Naive B cell (primary cell): Measurements from ENCODE around the gene SMCHD1. TPM values are rescaled to one million over a fixed set of nuclear protein-coding genes. Genes with fewer than 3 reads are reported as not detected.
"Not testable (repeated sequence)": the region's sequence is repeated elsewhere in the genome, so short reads cannot be mapped to it uniquely, and the experiment has no call there.

Experiments used
- ATAC-seq, 2 donors: fragments of 150-1000 bp; cut with Tn5 transposase; 2 replicates each; pipeline ENCODE4 v1.10.0; 2021; ENCODE audit warnings: low read depth in 2 of 2, mild to moderate bottlenecking in 2 of 2, moderate library complexity in 2 of 2
- DNase-seq: peaks from one replicate; pipeline ENCODE4 v3.0.0; 2022
- H3K27ac Mint-ChIP-seq, 6 donors: one replicate each; pipeline ENCODE4 v1.8.0; 2020 to 2022; ENCODE audit warnings: mild to moderate bottlenecking in 6 of 6, mixed read lengths in 6 of 6, moderate library complexity in 5 of 6, inconsistent platforms in 2 of 6
- H3K27me3 Mint-ChIP-seq, 3 donors: one replicate each; pipeline ENCODE4 v1.8.0; 2021 to 2022; ENCODE audit warnings: mixed read lengths in 3 of 3, mild to moderate bottlenecking in 1 of 3
- H3K36me3 Mint-ChIP-seq, 2 donors: one replicate each; pipeline ENCODE4 v1.8.0; 2020 to 2022; ENCODE audit warnings: mixed read lengths in 2 of 2, inconsistent platforms in 1 of 2, mild to moderate bottlenecking in 1 of 2
- H3K4me1 Mint-ChIP-seq, 3 donors: one replicate each; pipeline ENCODE4 v1.8.0; 2020 to 2022; ENCODE audit warnings: mixed read lengths in 3 of 3, inconsistent platforms in 1 of 3, mild to moderate bottlenecking in 1 of 3, moderate library complexity in 1 of 3
- H3K4me3 Mint-ChIP-seq, 8 donors: one replicate each; pipeline ENCODE4 v1.8.0; 2020 to 2022; ENCODE audit warnings: mild to moderate bottlenecking in 8 of 8, mixed read lengths in 8 of 8, moderate library complexity in 8 of 8, inconsistent platforms in 2 of 8
- H3K9me3 Mint-ChIP-seq, 7 donors: one replicate each; pipeline ENCODE4 v1.8.0; 2020 to 2022; ENCODE audit warnings: mixed read lengths in 7 of 7, mild to moderate bottlenecking in 5 of 7, inconsistent platforms in 2 of 7, moderate library complexity in 1 of 7
- polyA plus RNA-seq, 6 donors: library from polyadenylated mRNA; unstranded; fragments of 300-500 nt; fragmentation: Illumina TruSeq; gene quantifications; one replicate each; pipeline ENCODE4 v1.2.3, GENCODE V29; 2021; ENCODE audit warnings: low read depth in 6 of 6

Gene SMCHD1
- polyA plus RNA-seq, 6 donors from 2014 or later = 46.7 to 94.7 (median 68.9) TPM

DNA sequence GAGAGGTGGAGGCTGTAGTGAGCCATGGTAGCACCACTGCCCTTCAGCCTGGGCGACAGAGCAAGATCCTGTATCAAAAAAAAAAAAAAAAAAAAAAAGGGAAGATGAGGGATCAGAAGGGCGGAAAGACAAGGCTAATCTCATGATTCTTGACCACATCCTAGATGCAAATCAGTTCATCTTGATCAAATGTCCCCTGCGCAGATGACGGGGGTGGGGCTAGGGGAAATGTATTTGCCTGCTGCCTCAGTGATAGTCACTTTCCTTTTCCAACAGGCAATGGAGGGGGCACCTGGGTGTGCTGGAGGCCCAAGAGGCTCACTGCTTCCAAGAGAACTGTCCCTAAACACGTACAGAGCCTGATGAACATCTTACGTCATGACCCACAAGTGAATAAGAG, 187.6 kb downstream of the SMCHD1 start:
- peaks cover 3 to 5% of the 10 kb centered on the region in 2 donors for H3K36me3 Mint-ChIP-seq
- DNase-seq = peak; percentile 37
- peaks cover 0 to 4% (median 0%) of the 10 kb centered on the region in 7 donors for H3K9me3 Mint-ChIP-seq
- no peak for ATAC-seq
- H3K4me3 Mint-ChIP-seq = peak overlapping the region in 1 of 8 donors; percentile 26
- H3K4me1 Mint-ChIP-seq = peaks cover 20 to 22% (median 21%) of the 10 kb centered on the region in 3 donors
- H3K27ac Mint-ChIP-seq = peak overlapping the region in 3 of 6 donors; percentile 29 to 62 (median 53)
- peaks cover 0 to 4% (median 0%) of the 10 kb centered on the region in 3 donors for H3K27me3 Mint-ChIP-seq

DNA sequence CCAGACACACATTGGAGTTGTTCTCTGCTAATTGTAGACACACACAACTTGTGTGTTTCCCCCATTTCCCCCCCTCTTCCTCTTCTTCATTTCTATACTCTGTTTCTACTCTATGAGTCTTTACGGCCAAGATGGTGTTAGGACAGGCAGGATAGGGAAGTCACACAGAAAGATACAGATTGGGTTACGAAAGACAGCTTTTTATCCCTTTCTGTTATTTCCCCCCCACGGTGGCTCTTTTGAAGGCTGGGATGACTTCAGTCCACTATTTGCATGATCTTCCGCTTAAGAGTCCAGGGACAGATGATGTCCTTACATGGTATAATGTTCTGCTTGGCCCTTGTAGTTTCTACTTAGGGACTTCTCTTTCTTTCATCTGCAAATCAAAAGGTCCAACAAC, 189.6 kb downstream of the SMCHD1 start:
- Mint-ChIP-seq H3K27ac (peak overlapping the region in 5 of 6 donors; percentile 82 to 97 (median 93)), H3K4me3 (peak overlapping the region in 5 of 8 donors; percentile 2 to 91 (median 84)), H3K9me3 (no peaks in the 10 kb centered on the region), H3K27me3 (peaks cover under 1 to 16% (median 11%) of the 10 kb centered on the region in 3 donors), H3K36me3 (no peaks in the 10 kb centered on the region), H3K4me1 (peaks cover 29 to 31% (median 30%) of the 10 kb centered on the region in 3 donors)
- ATAC-seq (no peak), DNase-seq (no peak)

DNA sequence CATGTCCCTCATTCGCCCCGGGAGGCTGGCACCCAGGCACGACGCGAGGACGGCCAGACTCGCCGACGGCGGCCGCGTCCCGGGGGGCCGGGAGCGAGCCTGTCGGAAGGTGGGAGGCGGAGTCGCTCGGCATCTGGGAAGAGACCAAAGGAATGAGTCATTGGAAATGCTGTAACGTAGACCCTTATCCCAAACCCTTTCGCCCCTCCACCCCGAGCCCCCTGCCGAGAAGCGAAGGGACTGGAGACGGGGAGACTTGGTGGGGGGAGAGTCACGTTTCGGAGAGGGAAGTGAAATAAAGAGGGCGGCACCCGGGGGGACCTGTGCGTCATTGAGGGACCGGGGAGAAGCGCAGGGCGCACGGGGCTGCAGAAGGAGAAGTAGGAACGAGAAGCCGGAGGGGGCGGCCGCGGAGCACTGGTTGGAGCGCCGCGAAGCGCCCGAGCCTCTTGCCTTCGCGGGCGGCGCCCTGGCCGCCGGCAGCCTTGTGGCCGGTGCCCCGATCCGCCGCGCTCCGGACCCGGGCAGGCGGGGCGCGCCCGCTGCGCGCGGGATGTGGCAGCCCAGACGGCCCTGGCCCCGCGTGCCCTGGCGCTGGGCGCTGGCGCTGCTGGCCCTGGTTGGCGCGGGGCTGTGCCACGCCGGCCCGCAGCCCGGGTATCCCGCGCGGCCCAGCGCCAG, 191.2 kb downstream of the SMCHD1 start, which contains the start of gene EMILIN2:
Gene EMILIN2 (plus strand): TSS at position 371 of the 681 bp plus-strand sequence. CDS start 183 bp downstream, at position 554.
- Mint-ChIP-seq H3K27ac (peak within 1 kb of the TSS; percentile 90 to 98 (median 97)), H3K36me3 (peaks cover 0 to 8% of the 10 kb centered on the region in 2 donors), H3K4me1 (peaks cover 29 to 31% (median 30%) of the 10 kb centered on the region in 3 donors), H3K27me3 (peaks cover 17 to 32% (median 20%) of the 10 kb centered on the region in 3 donors), H3K4me3 (peak within 1 kb of the TSS; percentile 81 to 96 (median 90)), H3K9me3 (no peaks in the 10 kb centered on the region)
- peak; percentile 83 to 84 for ATAC-seq
- DNase-seq = peak; percentile 94

DNA sequence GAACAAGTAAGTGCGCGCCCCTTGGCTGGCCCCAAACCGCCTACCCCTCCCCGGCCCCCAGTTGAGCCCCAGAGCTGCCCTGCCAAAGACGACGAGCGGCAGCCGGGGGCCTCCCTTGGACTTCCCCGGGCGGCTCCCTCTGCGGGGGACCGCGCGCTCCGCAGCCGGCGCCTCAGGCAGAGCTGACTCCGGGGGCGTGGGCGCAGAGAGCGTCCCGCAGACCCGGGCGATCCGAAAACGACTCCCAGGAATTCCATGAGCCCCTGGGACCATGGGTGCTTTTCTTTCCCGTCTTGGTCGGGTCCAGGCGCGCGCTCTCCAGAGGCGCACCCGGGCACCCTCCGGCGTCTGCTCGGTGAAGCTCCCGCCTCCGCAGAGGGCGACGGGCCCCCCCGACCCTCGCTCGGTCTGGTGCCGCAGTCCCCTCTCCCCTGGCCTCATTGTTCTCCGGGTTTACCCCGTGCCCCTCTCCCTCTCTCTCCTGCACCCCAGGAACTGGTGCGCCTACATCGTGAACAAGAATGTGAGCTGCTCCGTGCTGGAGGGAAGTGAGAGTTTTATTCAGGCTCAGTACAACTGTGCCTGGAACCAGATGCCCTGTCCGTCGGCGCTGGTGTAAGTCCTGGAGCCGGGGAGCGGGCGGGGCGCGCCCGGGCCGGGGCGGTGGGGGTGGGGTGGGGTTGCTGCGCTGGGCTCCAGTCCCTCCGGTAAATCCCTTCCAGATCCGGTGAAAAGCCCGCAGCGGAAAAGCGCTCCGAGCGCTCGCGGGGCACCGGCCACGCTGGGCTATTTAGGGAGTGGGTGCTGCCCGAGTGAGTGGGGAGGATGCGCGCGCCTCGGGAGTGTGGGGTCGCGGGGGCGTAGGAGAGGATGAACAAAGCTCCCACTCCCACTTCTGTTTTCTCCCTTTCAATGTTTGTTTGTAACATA, 192.1 kb downstream of the SMCHD1 start:
- H3K27me3 Mint-ChIP-seq = peaks cover 25 to 39% (median 25%) of the 10 kb centered on the region in 3 donors
- peaks cover 29 to 31% (median 30%) of the 10 kb centered on the region in 3 donors for H3K4me1 Mint-ChIP-seq
- H3K27ac Mint-ChIP-seq = peak overlapping the region; percentile 77 to 97 (median 92)
- no peaks in the 10 kb centered on the region for H3K9me3 Mint-ChIP-seq
- ATAC-seq (peak; percentile 57 to 61), DNase-seq (peak; percentile 64)
- peaks cover 0 to 8% of the 10 kb centered on the region in 2 donors for H3K36me3 Mint-ChIP-seq
- peak overlapping the region; percentile 81 to 96 (median 90) for H3K4me3 Mint-ChIP-seq

DNA sequence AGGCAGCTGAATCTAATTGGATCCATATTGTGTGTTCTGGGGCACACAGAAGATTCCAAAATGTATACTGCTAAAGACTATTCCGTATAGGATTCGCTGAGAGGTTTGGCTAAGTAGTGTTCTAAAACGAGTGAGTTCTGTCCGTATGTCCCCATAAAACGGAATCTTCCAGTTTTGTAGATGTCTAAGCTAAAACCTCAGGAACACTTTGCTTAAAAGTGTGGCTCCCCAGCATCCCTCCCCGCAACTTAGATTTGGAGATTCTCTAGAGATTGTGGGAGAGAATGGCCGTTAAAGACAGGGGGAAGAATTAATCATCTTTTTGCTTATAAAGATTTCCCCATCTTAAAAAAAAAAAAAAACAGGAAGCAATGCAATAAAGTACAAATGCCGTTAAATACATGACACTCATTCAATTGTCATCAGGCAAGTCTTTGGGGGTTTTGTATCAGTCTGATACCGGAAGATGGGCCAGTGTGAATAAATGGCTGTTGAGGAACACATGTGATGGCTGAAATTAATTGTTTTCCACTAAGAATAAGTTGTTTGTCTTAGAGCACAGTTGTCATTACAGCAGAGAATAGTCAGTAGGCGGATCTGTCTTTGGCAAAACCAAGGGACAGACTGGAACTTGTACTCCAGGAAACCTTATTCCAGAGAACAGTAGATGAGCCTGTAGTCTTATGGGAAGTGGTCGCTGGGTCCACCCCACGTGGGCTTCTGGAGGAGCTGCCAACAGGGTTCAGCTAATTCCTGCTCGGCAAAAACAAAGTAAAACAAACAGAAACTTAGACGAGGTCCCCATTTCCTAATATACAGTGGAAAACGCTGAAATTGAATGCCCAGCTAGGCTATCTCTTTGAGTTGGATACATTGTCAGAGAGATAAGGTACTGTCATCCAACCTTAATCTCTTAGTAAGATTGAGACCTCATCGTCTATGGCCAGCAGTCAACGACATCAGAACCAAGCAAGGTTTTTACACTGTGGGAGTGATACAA, 193.0 kb downstream of the SMCHD1 start:
- peak; percentile 25 for DNase-seq

DNA sequence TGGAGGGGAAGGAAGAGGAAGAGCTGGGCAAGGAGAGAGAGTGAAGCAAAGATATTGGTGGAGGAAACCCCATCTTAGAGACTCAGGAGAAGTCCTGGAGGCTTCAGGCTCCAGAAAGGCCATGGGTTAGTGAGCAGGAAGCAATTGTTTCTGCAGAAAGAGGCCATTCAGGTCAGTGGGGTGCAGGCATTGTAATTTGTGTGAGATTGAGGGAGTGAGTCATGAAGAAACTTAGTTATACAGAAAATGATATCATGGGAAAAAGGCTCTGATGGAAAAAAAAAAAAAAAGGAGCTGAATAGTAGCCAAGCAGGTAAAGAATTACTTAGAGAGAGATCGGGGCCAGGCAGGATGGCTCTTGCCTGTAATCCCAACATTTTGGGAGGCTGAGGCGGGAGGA, 195.3 kb downstream of the SMCHD1 start:
- H3K9me3 Mint-ChIP-seq = no peaks in the 10 kb centered on the region

More for the DNA sequence above, 193.0 kb downstream of the SMCHD1 start:
- H3K27ac Mint-ChIP-seq = peak overlapping the region; percentile 77 to 97 (median 92)
- peaks cover 23 to 31% (median 25%) of the 10 kb centered on the region in 3 donors for H3K4me1 Mint-ChIP-seq
- H3K4me3 Mint-ChIP-seq = peak overlapping the region; percentile 81 to 96 (median 90)
- H3K36me3 Mint-ChIP-seq = peaks cover 0 to 8% of the 10 kb centered on the region in 2 donors
- peaks cover 25 to 47% (median 28%) of the 10 kb centered on the region in 3 donors for H3K27me3 Mint-ChIP-seq
- no peaks in the 10 kb centered on the region for H3K9me3 Mint-ChIP-seq
- ATAC-seq = no peak

DNA sequence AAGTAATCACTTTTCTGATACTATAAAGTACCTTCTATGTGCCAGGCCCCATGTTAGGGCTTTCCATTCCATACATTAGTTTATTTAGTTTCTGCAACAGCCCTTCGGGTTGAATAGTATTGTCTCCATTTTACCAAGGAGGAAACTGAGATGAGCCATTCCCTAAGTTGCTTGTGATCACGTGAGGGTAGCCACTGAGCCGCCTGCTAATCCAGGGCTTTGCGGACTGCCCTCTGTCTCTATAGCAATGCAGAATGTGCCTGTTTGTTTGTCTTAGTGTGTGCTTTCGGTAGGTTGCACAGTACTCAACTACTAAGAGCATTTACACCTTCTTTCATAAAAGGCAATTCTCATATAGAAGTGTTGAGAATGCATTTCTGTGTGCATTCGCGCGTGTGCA, 196.2 kb downstream of the SMCHD1 start:
- H3K27me3 Mint-ChIP-seq = peaks cover 25 to 59% (median 28%) of the 10 kb centered on the region in 3 donors

More for the DNA sequence above, 195.3 kb downstream of the SMCHD1 start:
- Mint-ChIP-seq H3K36me3 (peaks cover 0 to 8% of the 10 kb centered on the region in 2 donors), H3K4me1 (peaks cover 19 to 25% (median 23%) of the 10 kb centered on the region in 3 donors), H3K4me3 (no peak overlapping the region), H3K27ac (peak overlapping the region in 3 of 6 donors; percentile 12 to 47 (median 12)), H3K27me3 (peaks cover 25 to 59% (median 28%) of the 10 kb centered on the region in 3 donors)
- ATAC-seq = no peak
- DNase-seq = no peak

DNA sequence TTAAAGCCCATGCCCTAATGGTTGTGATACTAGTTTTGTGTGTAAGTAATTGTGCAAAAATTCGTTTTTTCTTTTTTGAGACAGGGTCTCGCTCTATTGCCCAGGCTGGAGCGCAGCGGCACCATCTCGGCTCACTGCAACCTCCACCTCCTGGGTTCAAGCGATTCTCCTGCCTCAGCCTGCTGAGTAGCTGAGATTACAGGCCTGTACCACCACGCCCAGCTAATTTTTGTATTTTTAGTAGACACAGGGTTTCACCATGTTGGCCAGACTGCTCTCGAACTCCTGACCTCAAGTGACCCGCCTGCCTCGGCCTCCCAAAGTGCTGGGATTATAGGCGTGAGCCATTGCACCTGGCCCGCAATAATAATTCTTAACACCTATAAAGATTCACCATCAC, 196.9 kb downstream of the SMCHD1 start:
- H3K4me1 Mint-ChIP-seq = peaks cover 13 to 16% (median 15%) of the 10 kb centered on the region in 3 donors
- peaks cover 25 to 59% (median 28%) of the 10 kb centered on the region in 3 donors for H3K27me3 Mint-ChIP-seq
- H3K4me3 Mint-ChIP-seq = peak overlapping the region in 1 of 8 donors; percentile 53
- not testable (repeated sequence) for DNase-seq, H3K36me3 Mint-ChIP-seq, H3K9me3 Mint-ChIP-seq, H3K27ac Mint-ChIP-seq, ATAC-seq

More for the DNA sequence above, 196.2 kb downstream of the SMCHD1 start:
- Mint-ChIP-seq H3K36me3 (peaks cover 0 to 8% of the 10 kb centered on the region in 2 donors), H3K9me3 (no peaks in the 10 kb centered on the region), H3K4me3 (no peak overlapping the region), H3K4me1 (peaks cover 13 to 18% (median 15%) of the 10 kb centered on the region in 3 donors), H3K27ac (no peak overlapping the region)
- ATAC-seq (no peak), DNase-seq (no peak)

DNA sequence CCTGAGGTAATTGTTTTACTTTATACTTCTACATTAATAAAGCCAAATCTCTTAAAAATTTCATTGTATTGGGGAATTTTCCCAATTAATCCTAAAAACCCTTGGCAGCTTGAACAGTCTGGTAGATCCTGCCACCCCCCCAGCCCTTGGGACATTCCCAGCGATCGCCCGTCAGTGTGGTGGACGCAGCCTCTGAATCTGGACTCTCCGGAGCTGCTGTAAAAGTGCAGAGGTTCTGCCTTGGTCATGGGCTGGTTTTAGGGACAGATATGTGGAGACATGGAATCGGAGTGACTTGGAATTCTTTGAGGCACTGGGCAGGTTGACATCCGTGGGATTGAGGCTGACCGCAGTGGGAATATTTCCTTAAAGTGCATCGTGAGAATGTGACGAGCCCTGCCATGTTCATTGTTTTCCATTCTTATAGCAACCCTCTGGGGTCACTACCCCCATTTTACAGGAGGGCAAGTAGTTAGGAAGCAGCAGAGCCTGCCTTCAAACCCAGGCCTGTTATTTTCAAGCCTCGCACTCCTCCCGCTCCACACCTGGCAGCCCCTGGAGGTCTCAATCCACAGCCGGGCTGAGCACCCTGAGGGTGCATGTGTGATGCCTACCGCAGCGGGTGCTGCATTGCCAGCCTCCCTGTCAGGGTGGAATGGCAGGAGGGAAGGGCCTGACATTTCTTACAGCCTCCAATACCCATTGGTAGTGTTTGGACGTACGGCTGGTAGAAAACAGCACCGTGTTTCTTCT, 197.8 kb downstream of the SMCHD1 start:
- DNase-seq (no peak), ATAC-seq (no peak)
- Mint-ChIP-seq H3K9me3 (no peaks in the 10 kb centered on the region), H3K27me3 (peaks cover 25 to 57% (median 28%) of the 10 kb centered on the region in 3 donors), H3K36me3 (peaks cover 0 to 8% of the 10 kb centered on the region in 2 donors), H3K4me3 (no peak overlapping the region), H3K27ac (no peak overlapping the region), H3K4me1 (peaks cover 7 to 8% (median 7%) of the 10 kb centered on the region in 3 donors)

DNA sequence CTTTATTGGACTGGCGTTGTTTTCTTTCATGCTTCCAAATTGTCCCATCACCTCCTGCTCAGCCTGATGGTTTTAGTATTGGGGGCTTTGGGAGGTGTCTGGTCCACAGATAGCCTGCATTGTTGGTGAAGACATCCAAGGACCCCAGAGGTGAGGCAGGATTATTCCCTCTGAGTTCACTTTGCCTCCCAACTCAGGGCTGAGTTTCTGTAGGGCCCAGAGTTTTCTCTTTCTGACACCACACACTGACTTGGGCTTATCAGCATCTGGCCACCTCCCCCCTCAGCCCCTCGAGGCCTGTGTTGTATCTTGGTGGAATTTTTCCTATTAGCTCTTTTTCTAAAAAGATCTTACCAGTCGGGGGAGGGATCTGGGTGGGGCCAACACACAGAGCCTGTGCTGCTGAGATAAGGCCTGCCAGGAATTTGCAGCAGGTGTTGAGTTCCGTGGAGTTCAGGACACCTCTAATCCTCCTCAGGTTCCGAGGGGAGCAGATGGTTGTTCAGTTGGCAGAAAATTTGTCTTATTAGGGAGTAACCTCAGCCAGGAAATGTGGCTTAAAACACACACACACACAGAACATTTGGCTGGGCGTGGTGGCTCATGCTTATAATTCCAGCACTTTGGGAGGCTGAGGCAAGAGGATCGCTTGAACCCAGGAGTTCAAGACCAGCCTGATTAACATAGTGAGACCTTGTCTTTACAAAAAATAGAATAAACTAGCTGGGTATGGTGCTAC, 198.6 kb downstream of the SMCHD1 start:
- no peak overlapping the region for H3K4me3 Mint-ChIP-seq
- ATAC-seq (no peak), DNase-seq (no peak)
- peaks cover 0 to 8% of the 10 kb centered on the region in 2 donors for H3K36me3 Mint-ChIP-seq
- peaks cover 20 to 50% (median 25%) of the 10 kb centered on the region in 3 donors for H3K27me3 Mint-ChIP-seq
- H3K4me1 Mint-ChIP-seq = peaks cover 0 to under 1% (median 0%) of the 10 kb centered on the region in 3 donors
- peaks cover 0 to 3% (median 0%) of the 10 kb centered on the region in 7 donors for H3K9me3 Mint-ChIP-seq
- no peak overlapping the region for H3K27ac Mint-ChIP-seq
